A673 (cell line): ENCODE data around the gene KDM4D.

Experiments
- CTCF ChIP-seq: fragments of 300-800, 200-600 bp; sonication (generic); conservative IDR thresholded peaks from 2 replicates; pipeline ENCODE4 v1.5.1; 2017; ENCODE audit warnings: low read depth, mild to moderate bottlenecking, antibody characterized with exemption, low read length, moderate library complexity, mixed read lengths
- EZH2 ChIP-seq: fragments of 200-600 bp; sonication (generic); IDR thresholded peaks from 2 replicates; pipeline ENCODE4 v1.6.1; 2017; ENCODE audit warnings: borderline replicate concordance, low read depth, mild to moderate bottlenecking, mixed read lengths, antibody characterized with exemption, low read length; ENCODE audit not compliant: poor library complexity, severe bottlenecking

DNA sequence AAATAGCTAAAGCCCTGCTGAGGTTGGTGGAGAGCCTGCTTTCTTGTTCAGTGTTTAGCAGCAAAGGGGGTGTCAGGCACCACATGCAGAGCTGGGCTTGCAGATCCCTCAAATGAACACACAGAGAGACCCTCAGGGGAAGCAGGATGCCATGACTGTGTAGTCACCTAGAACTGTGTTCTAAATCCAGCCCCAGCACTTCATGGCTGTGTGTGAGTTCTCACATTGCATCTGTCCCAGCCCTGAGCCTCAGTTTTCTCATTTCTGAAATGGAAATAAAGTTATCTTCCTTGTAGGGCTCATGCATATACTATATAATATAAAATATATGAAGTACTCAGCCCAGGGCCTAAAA is 47.3 kb upstream of the KDM4D start:
- TF ChIP-seq CTCF (no peak), EZH2 (no peak)
